Measurements from ENCODE around the gene ZNF883. TPM values are rescaled to one million over a fixed set of nuclear protein-coding genes. Genes with fewer than 3 reads are reported as not detected.
A peak's percentile ranks its signal among the peaks of the same experiment; 100 is the strongest.

The ZNF883 gene
- total and polyA plus RNA-seq, 9 of the 15 experiments (the other 6 are each of a cell fraction or from before 2014, with no cell fraction given), result 1.00 to 5.7 (median 3.7) TPM

DNA sequence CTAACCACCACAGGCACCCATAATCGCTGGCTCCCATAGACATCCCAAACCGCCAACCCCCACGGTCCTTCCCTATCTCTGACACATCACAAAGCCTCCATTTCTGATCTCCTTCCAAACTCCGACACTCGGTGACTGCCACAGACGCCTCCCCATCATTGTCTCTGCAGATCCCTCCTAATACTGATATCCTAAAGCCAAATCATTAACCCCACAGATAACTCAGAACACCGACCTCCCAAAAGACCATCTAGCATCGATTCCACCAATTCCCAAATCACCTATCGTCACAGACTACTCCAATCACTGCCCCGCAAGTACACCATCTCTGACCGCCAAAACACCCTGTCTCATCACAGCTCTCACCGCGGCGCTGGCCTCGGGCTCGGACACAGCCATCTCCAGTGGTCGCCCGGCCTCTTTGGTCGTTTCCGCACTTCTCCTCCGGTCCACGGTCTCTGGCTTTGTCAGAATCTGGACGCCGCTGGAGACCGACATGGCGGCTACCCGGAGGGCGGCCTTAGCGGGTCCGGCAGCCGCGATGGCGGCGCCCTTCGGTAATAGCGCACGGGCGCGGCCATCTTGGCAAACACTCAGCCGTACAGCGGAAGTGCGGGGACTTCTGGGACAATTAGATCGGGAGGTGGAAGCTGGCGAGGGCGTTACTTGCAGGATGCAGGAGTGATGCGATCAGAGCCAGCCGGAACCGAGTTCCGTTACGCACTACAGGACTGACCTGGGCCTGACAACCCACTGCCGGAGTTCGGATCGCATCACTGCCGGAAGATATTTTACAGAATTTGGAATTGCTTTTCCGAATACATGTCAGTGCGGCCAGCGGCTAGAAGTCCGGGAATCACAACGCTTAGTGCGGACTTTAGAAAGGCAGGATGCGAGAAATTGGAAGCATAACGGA lies 44.5 kb upstream of the ZNF883 start, which contains the start of gene ZFP37 (continued):
- TF ChIP-seq, protein P1, sequence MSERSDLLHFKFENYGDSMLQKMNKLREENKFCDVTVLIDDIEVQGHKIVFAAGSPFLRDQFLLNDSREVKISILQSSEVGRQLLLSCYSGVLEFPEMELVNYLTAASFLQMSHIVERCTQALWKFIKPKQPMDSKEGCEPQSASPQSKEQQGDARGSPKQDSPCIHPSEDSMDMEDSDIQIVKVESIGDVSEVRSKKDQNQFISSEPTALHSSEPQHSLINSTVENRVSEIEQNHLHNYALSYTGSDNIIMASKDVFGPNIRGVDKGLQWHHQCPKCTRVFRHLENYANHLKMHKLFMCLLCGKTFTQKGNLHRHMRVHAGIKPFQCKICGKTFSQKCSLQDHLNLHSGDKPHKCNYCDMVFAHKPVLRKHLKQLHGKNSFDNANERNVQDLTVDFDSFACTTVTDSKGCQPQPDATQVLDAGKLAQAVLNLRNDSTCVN (CRISPR knock-in tag; IDR thresholded peaks at IDR 0.05), result no peak
- no peak for TF ChIP-seq NR4A1 (CRISPR knock-in tag; IDR thresholded peaks at IDR 0.05)
- TF ChIP-seq NR4A1 (tag; IDR thresholded peaks at IDR 0.05), result no peak
- TF ChIP-seq ZNF263 (CRISPR knock-in tag; IDR thresholded peaks at IDR 0.05; ENCODE audit: borderline replicate concordance), result no peak
- peak; percentile 44; the same call in 1 of the 2 replicates for TF ChIP-seq CXXC5 (CRISPR knock-in tag; IDR thresholded peaks at IDR 0.05)
- TF ChIP-seq LCOR (CRISPR knock-in tag; IDR thresholded peaks at IDR 0.05), result no peak
- TF ChIP-seq L3MBTL2 (IDR thresholded peaks at IDR 0.05), result 0 out of 2 replicates have a peak, but pooled peaks have one; percentile 13
- no peak for TF ChIP-seq SREBF2 (CRISPR knock-in tag; IDR thresholded peaks at IDR 0.05)
- no peak for TF ChIP-seq MTA3 (IDR thresholded peaks at IDR 0.05; ENCODE audit: borderline replicate concordance)
- TF ChIP-seq CBX5 (IDR thresholded peaks at IDR 0.05; ENCODE audit: borderline replicate concordance, low read depth), result no peak
- no peak for TF ChIP-seq PHTF2 (CRISPR knock-in tag; IDR thresholded peaks at IDR 0.05)
- no peak for TF ChIP-seq ZNF57 (CRISPR knock-in tag; IDR thresholded peaks at IDR 0.05)
- no peak for TF ChIP-seq SNIP1 (IDR thresholded peaks at IDR 0.05; ENCODE audit: low read depth)
- no peak for TF ChIP-seq ELK3 (CRISPR knock-in tag; IDR thresholded peaks at IDR 0.05)
- TF ChIP-seq STAG1 (CRISPR knock-in tag; IDR thresholded peaks at IDR 0.05; ENCODE audit: borderline replicate concordance), result no peak
- TF ChIP-seq SREBF1 (IDR thresholded peaks at IDR 0.05; ENCODE audit: borderline replicate concordance, low read depth, low read length), result no peak
- TF ChIP-seq ZNF583 (CRISPR knock-in tag; IDR thresholded peaks at IDR 0.05), result no peak
- no peak for TF ChIP-seq RBM14 (IDR thresholded peaks at IDR 0.05; ENCODE audit: borderline replicate concordance, insufficient read depth, low read depth, low read length)
- TF ChIP-seq JUN (IDR thresholded peaks at IDR 0.05; ENCODE audit: borderline replicate concordance, low read depth, low read length), result no peak
- no peak for TF ChIP-seq JUN (CRISPR knock-in tag; IDR thresholded peaks at IDR 0.05; ENCODE audit: borderline replicate concordance)
- no peak for TF ChIP-seq GATAD2B (IDR thresholded peaks at IDR 0.05; ENCODE audit: borderline replicate concordance)
- peak; percentile 95 for TF ChIP-seq TCF7L2 (IDR thresholded peaks at IDR 0.05; ENCODE audit: low read depth, low read length)
- TF ChIP-seq KDM2B (CRISPR knock-in tag; IDR thresholded peaks at IDR 0.05), result no peak
- TF ChIP-seq ZC3H11A (IDR thresholded peaks at IDR 0.05; ENCODE audit: low read depth, low read length), result no peak
- no peak for TF ChIP-seq ZNF76 (CRISPR knock-in tag; IDR thresholded peaks at IDR 0.05; ENCODE audit: borderline replicate concordance)
- no peak for TF ChIP-seq TRIM28 (IDR thresholded peaks at IDR 0.05)
- 0 out of 2 replicates have a peak, but pooled peaks have one; percentile 32 for TF ChIP-seq ZNF584 (CRISPR knock-in tag; IDR thresholded peaks at IDR 0.05; ENCODE audit: low read depth)

Measured in K562 (cell line).